ENCODE data around the gene STARD13. TPM values are rescaled to one million over a fixed set of nuclear protein-coding genes. Genes with fewer than 3 reads are reported as not detected.

Gene STARD13
- total RNA-seq, 1 donor from 2014 or later, result 61.0 TPM

- intact Hi-C loops (cut with DNase I), result no loop called here
- Histone ChIP-seq H3K4me1 (peaks cover 46% of the 10 kb centered on the region), H3K4me3 (peak overlapping the region; percentile 57), H3K36me3 (no peaks in the 10 kb centered on the region), H3K9me3 (no peaks in the 10 kb centered on the region), H3K27ac (peak overlapping the region; percentile 92), H3K27me3 (ENCODE audit: low read depth) (no peaks in the 10 kb centered on the region)
- DNase-seq, result no peak
- ATAC-seq, result peak; percentile 10 to 57
- no peak for TF ChIP-seq CTCF (IDR thresholded peaks at IDR 0.05)
Observed at GRCh38 chr13:33284916-33285315, 639 bp downstream of the STARD13 start.

GRCh38 chr13:33284031-33284430, 1.5 kb downstream of the STARD13 start:
- Histone ChIP-seq H3K4me1 (peaks cover 54% of the 10 kb centered on the region), H3K36me3 (no peaks in the 10 kb centered on the region)

GRCh38 chr13:33283195-33283911, 2.2 kb downstream of the STARD13 start:
- DNase-seq, result no peak
- intact Hi-C loops (cut with DNase I), result no loop called here
- Histone ChIP-seq H3K4me3 (peak overlapping the region; percentile 57), H3K27ac (peak overlapping the region; percentile 92), H3K27me3 (ENCODE audit: low read depth) (no peaks in the 10 kb centered on the region), H3K36me3 (no peaks in the 10 kb centered on the region), H3K9me3 (no peaks in the 10 kb centered on the region), H3K4me1 (peaks cover 60% of the 10 kb centered on the region)
- TF ChIP-seq CTCF (IDR thresholded peaks at IDR 0.05), result no peak
- no peak for ATAC-seq

More at GRCh38 chr13:33284031-33284430, 1.5 kb downstream of the STARD13 start:
- Histone ChIP-seq H3K27me3 (ENCODE audit: low read depth) (no peaks in the 10 kb centered on the region), H3K4me3 (peak overlapping the region; percentile 57), H3K27ac (peak overlapping the region; percentile 92), H3K9me3 (no peaks in the 10 kb centered on the region)
- DNase-seq, result no peak
- peak in 1 of 2 donors; percentile 29 for ATAC-seq
- no peak for TF ChIP-seq CTCF (IDR thresholded peaks at IDR 0.05)
- intact Hi-C loops (cut with DNase I), result no loop called here

GRCh38 chr13:33281951-33282595, 3.5 kb downstream of the STARD13 start:
- Histone ChIP-seq H3K9me3 (no peaks in the 10 kb centered on the region), H3K4me1 (peaks cover 66% of the 10 kb centered on the region), H3K36me3 (no peaks in the 10 kb centered on the region), H3K4me3 (peak overlapping the region; percentile 57), H3K27ac (no peak overlapping the region), H3K27me3 (ENCODE audit: low read depth) (no peaks in the 10 kb centered on the region)
- ATAC-seq (no peak), DNase-seq (no peak)
- TF ChIP-seq CTCF (IDR thresholded peaks at IDR 0.05), result no peak
- intact Hi-C loops (cut with DNase I), result no loop called here

GRCh38 chr13:33280923-33281322, 4.6 kb downstream of the STARD13 start:
- intact Hi-C loops (cut with DNase I), result no loop called here
- no peak overlapping the region for H3K4me3 ChIP-seq
- peaks cover 62% of the 10 kb centered on the region for H3K4me1 ChIP-seq
- ATAC-seq (no peak), DNase-seq (no peak)
- no peak overlapping the region for H3K27ac ChIP-seq
- no peak for TF ChIP-seq CTCF (IDR thresholded peaks at IDR 0.05)
- H3K27me3 ChIP-seq (ENCODE audit: low read depth), result no peaks in the 10 kb centered on the region
- no peaks in the 10 kb centered on the region for H3K36me3 ChIP-seq
- H3K9me3 ChIP-seq, result no peaks in the 10 kb centered on the region

All from lower lobe of right lung (tissue), 2 donors.